Hepatocyte (in vitro differentiated cells): ENCODE measurements around the gene NR4A1. TPM values are rescaled to one million over a fixed set of nuclear protein-coding genes. Genes with fewer than 3 reads are reported as not detected.

Experiments used
- DNase-seq: peaks from one replicate; pipeline ENCODE4 v3.0.0-alpha.2; 2016; ENCODE audit warnings: low spot score
- H2AFZ ChIP-seq: fragments of 200-600 bp; sonication (generic); 2 replicates; pipeline ENCODE4 v1.6.0; 2016; ENCODE audit warnings: antibody characterized with exemption, mild to moderate bottlenecking
- H3K27ac ChIP-seq: fragments of 200-600 bp; sonication (generic); 2 replicates; pipeline ENCODE4 v1.5.1; 2016; ENCODE audit warnings: mild to moderate bottlenecking
- H3K27me3 ChIP-seq: fragments of 200-600 bp; sonication (generic); 2 replicates; pipeline ENCODE4 v1.6.1; 2016
- H3K36me3 ChIP-seq: fragments of 200-600 bp; sonication (generic); replicated peaks from 2 replicates; pipeline ENCODE4 v1.5.1; 2016; ENCODE audit warnings: low read depth; ENCODE audit not compliant: insufficient read depth
- H3K4me1 ChIP-seq: fragments of 200-600 bp; sonication (generic); 2 replicates; pipeline ENCODE4 v1.5.1; 2016; ENCODE audit warnings: mild to moderate bottlenecking, moderate library complexity; ENCODE audit not compliant: insufficient read depth
- H3K4me2 ChIP-seq: fragments of 200-600 bp; sonication (generic); 2 replicates; pipeline ENCODE4 v1.6.0; 2016
- H3K4me3 ChIP-seq: fragments of 200-600 bp; sonication (generic); 2 replicates; pipeline ENCODE4 v1.5.1; 2016; ENCODE audit warnings: mild to moderate bottlenecking
- H3K79me2 ChIP-seq: fragments of 200-600 bp; sonication (generic); 2 replicates; pipeline ENCODE4 v1.6.0; 2017; ENCODE audit warnings: mild to moderate bottlenecking
- H3K9me2 ChIP-seq: fragments of 200-600 bp; sonication (generic); replicated peaks from 2 replicates; pipeline ENCODE4 v1.6.0; 2017; ENCODE audit warnings: mild to moderate bottlenecking; ENCODE audit not compliant: insufficient read depth
- H3K9me3 ChIP-seq: fragments of 200-600 bp; sonication (generic); 2 replicates; pipeline ENCODE4 v1.5.1; 2016; ENCODE audit warnings: low read depth, mild to moderate bottlenecking
- H4K20me1 ChIP-seq: fragments of 200-600 bp; sonication (generic); 2 replicates; pipeline ENCODE4 v1.6.0; 2016; ENCODE audit warnings: mild to moderate bottlenecking; ENCODE audit not compliant: insufficient read depth, poor library complexity, severe bottlenecking
- EZH2 ChIP-seq: fragments of 200-600 bp; sonication (generic); IDR thresholded peaks from 2 replicates; pipeline ENCODE4 v1.6.1; 2016; ENCODE audit warnings: antibody characterized with exemption, mild to moderate bottlenecking, borderline replicate concordance
- EZH2phosphoT487 ChIP-seq: fragments of 200-600 bp; sonication (generic); IDR thresholded peaks from one replicate; pipeline ENCODE4 v1.6.1; 2018; ENCODE audit warnings: antibody characterized with exemption, mild to moderate bottlenecking, low read depth, moderate library complexity; ENCODE audit not compliant: unreplicated experiment, severe bottlenecking
- WGBS: methylation state at CpG from one replicate; pipeline ENCODE4 v1.1.6; 2016; ENCODE audit warnings: low lambda C conversion rate; ENCODE audit errors: missing lambda C conversion rate; 5-methylcytosine and 5-hydroxymethylcytosine counted together
- polyA plus RNA-seq: library from polyadenylated mRNA; unstranded; fragments of >200 nt; fragmentation: Nextera tagmentation; extraction: Ambion mirVana; gene quantifications from 2 replicates; pipeline ENCODE4 v1.2.1, GENCODE V29; 2016
- total RNA-seq: library from RNA; depleted of rRNA; stranded (reverse); fragments of >200 nt; gene quantifications from 2 replicates; pipeline ENCODE4 v1.2.3, GENCODE V29; 2014
- TF ChIP-seq, protein P1 (sequence below): fragments of 200-600 bp; sonication (generic); IDR thresholded peaks from 2 replicates; pipeline ENCODE4 v1.5.1; 2016; ENCODE audit warnings: antibody characterized with exemption, mild to moderate bottlenecking; ENCODE audit not compliant: poor library complexity

The NR4A1 gene
- total and polyA plus RNA-seq, 2 experiments from 2014 or later = 39.2 to 131 TPM

DNA sequence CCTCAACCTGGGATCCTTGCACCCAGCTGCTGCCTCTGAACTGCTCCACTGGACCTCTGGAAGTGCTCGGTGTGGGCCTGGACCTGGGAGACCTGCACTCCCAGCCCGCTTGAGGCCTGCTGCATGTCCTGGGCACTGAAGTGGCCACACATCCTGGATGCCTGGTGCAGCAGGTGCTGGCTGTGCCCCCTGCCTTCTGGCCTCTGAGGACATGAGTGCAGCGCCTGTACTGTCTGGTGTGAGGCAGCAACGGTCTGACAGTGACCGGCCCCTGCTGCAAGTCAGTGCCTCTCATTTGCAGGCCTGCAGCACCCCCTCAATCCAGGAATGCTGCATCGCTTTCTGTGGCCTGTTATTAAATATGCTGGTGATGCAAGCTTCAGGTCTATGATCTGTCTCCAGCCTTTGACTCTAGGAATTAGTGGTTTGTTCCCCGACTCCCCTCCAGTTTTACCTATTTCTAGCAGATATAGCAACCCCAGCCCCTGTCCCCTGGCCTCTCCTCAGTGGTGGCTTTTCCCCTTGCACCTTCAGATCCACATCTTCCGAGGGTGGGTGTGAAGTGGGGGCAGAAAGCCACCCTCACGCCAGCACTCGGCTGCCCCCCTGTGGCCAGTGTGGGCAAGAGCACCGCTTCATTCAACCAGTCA lies 31.9 kb downstream of the NR4A1 start:
- Histone ChIP-seq H3K79me2 (no peaks in the 10 kb centered on the region), H3K4me2 (no peak overlapping the region), H2AFZ (no peak overlapping the region), H4K20me1 (peaks cover under 1% of the 10 kb centered on the region), H3K4me3 (no peak overlapping the region), H3K4me1 (peaks cover 12% of the 10 kb centered on the region), H3K9me3 (no peaks in the 10 kb centered on the region), H3K27me3 (peaks cover 5% of the 10 kb centered on the region), H3K36me3 (no peaks in the 10 kb centered on the region), H3K9me2 (no peaks in the 10 kb centered on the region), H3K27ac (no peak overlapping the region)
- 52% methylated on average over 11 of the region's 11 CpGs for WGBS
- TF ChIP-seq EZH2phosphoT487 = no peak
- no peak for TF ChIP-seq EZH2
- TF ChIP-seq, protein P1, sequence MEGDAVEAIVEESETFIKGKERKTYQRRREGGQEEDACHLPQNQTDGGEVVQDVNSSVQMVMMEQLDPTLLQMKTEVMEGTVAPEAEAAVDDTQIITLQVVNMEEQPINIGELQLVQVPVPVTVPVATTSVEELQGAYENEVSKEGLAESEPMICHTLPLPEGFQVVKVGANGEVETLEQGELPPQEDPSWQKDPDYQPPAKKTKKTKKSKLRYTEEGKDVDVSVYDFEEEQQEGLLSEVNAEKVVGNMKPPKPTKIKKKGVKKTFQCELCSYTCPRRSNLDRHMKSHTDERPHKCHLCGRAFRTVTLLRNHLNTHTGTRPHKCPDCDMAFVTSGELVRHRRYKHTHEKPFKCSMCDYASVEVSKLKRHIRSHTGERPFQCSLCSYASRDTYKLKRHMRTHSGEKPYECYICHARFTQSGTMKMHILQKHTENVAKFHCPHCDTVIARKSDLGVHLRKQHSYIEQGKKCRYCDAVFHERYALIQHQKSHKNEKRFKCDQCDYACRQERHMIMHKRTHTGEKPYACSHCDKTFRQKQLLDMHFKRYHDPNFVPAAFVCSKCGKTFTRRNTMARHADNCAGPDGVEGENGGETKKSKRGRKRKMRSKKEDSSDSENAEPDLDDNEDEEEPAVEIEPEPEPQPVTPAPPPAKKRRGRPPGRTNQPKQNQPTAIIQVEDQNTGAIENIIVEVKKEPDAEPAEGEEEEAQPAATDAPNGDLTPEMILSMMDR = peak; percentile 98
- peak; percentile 71 for DNase-seq

DNA sequence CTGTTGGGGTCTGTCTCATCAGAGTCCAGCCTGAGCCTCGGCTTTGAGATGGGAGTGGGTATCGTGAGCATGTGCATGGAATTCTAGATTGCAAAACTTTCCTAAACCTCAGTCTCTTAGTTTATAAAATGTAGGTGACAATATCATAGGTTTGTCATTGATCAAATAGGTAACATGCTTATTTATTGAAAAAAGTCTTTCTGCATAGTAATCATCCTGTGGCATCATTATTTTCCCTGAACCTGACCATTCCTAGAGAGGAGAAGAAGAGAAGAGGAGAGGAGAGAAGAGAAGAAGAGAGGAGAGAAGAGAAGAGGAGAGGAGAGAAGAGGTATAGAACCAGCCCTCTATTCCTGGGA lies 32.4 kb downstream of the NR4A1 start:
- WGBS = 23% methylated on average over 2 of the region's 2 CpGs

DNA sequence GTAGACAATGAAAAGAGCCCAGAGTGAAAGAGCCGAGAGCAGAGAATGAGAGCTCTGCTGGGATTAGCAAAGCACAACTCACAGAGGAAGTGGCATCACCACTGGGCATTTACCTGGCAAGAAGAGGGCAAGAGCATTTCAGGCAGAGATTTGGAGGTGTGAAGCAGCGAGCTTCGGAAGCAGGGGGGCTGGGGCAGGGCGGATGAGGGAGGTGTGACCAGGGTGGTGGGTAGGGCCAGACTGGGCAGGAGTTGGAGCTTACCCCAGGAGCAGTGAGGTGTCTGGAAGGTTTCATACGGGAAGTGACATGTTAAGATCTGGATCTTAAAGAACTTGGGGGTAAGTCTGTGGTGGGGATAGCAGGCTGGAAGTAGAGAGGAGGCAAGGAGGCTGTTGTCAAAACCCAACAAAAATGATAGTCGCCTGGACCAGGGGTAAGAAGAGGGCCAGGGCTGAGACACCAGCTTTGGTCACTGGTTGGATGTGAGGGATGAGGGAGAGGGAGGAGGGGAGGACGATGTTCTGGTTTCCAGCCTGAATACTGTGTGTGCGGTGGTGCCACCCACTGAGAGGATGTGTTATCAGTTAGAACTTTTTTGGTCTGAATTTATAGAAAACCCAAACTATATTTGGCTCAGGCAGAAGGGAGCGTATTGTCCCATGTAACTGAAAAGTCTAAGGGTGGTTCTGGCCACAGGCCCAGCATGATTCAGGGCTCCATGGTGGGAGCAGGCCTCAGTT lies 33.4 kb downstream of the NR4A1 start:
- peaks cover 12% of the 10 kb centered on the region for H3K4me1 ChIP-seq
- no peaks in the 10 kb centered on the region for H3K36me3 ChIP-seq
- H3K79me2 ChIP-seq = no peaks in the 10 kb centered on the region
- H3K27ac ChIP-seq = no peak overlapping the region
- H4K20me1 ChIP-seq = no peaks in the 10 kb centered on the region
- no peak overlapping the region for H3K4me3 ChIP-seq
- TF ChIP-seq EZH2phosphoT487 (no peak), EZH2 (no peak)
- TF ChIP-seq, protein P1 = no peak
- no peaks in the 10 kb centered on the region for H3K9me3 ChIP-seq
- no peaks in the 10 kb centered on the region for H3K9me2 ChIP-seq
- no peak overlapping the region for H3K4me2 ChIP-seq
- H2AFZ ChIP-seq = no peak overlapping the region
- DNase-seq = no peak
- H3K27me3 ChIP-seq = peaks cover 5% of the 10 kb centered on the region
- WGBS = 78% methylated on average over 9 of the region's 9 CpGs

More for the DNA sequence above, 32.4 kb downstream of the NR4A1 start:
- H4K20me1 ChIP-seq = no peaks in the 10 kb centered on the region
- DNase-seq = no peak
- no peaks in the 10 kb centered on the region for H3K36me3 ChIP-seq
- H3K9me2 ChIP-seq = no peaks in the 10 kb centered on the region
- H3K4me2 ChIP-seq = no peak overlapping the region
- no peak overlapping the region for H2AFZ ChIP-seq
- peaks cover 12% of the 10 kb centered on the region for H3K4me1 ChIP-seq
- H3K79me2 ChIP-seq = no peaks in the 10 kb centered on the region
- no peak overlapping the region for H3K27ac ChIP-seq
- TF ChIP-seq, protein P1 = no peak
- no peak for TF ChIP-seq EZH2
- TF ChIP-seq EZH2phosphoT487 = no peak
- no peak overlapping the region for H3K4me3 ChIP-seq
- H3K27me3 ChIP-seq = peaks cover 5% of the 10 kb centered on the region
- H3K9me3 ChIP-seq = no peaks in the 10 kb centered on the region
